SK-N-SH (cell line): ENCODE results near the gene MT1E. TPM values are rescaled to one million over a fixed set of nuclear protein-coding genes. Genes with fewer than 3 reads are reported as not detected.

Experiments
- CTCF ChIA-PET: fragments of 300-600, 350-600 bp; formaldehyde crosslinking; extraction: SDS; loops from one replicate; lab custom pipeline; 2021; lab: Yijun Ruan, JAX
- POLR2A ChIA-PET: fragments of 350-600 bp; sonication (Branson Sonifier 250); formaldehyde crosslinking; extraction: SDS; loops from one replicate; lab custom pipeline; 2020; ENCODE audit warnings: antibody characterized with exemption, inconsistent platforms; lab: Yijun Ruan, JAX
- DNase-seq: peaks from one replicate; pipeline ENCODE4 v3.0.0; 2012
- H2AFZ ChIP-seq: fragments of 200-600 bp; sonication (generic); 2 replicates; pipeline ENCODE4 v1.8.1; 2016; ENCODE audit warnings: antibody characterized with exemption, mild to moderate bottlenecking, low read depth
- H3F3A ChIP-seq: fragments of 200-600 bp; sonication (generic); replicated peaks from 2 replicates; pipeline ENCODE3; 2016; ENCODE audit warnings: antibody characterized with exemption, mild to moderate bottlenecking; ENCODE audit not compliant: insufficient read depth
- H3K27ac ChIP-seq, 2 experiments: fragments of 200-500 bp in 1 of 2; fragments of 200-600 bp in 1 of 2; sonication (Bioruptor generic) in 1 of 2; sonication (generic), shearing (Covaris generic) in 1 of 2; 2 replicates each; pipeline versions ENCODE4 v1.5.1 to v1.6.1; 2014 to 2016; ENCODE audit warnings: low read depth in 2 of 2, inconsistent platforms in 1 of 2, low read length in 1 of 2, mild to moderate bottlenecking in 1 of 2, mixed read lengths in 1 of 2
- H3K27me3 ChIP-seq: fragments of 200-600 bp; sonication (generic), shearing (Covaris generic); 2 replicates; pipeline ENCODE4 v1.6.1; 2016; ENCODE audit warnings: mixed run types; ENCODE audit not compliant: insufficient read depth
- H3K36me3 ChIP-seq, 2 experiments: fragments of 200-500 bp in 1 of 2; fragments of 200-600 bp in 1 of 2; sonication (Bioruptor generic) in 1 of 2; sonication (generic) in 1 of 2; replicated peaks in 1 of 2; 2 replicates each; pipeline versions ENCODE3 to v1.5.1; 2014 to 2016; ENCODE audit warnings: low read length in 1 of 2, mild to moderate bottlenecking in 1 of 2; ENCODE audit not compliant: insufficient read depth in 2 of 2, control insufficient read depth in 1 of 2
- H3K4me1 ChIP-seq, 2 experiments: fragments of 200-500 bp in 1 of 2; fragments of 200-600 bp in 1 of 2; sonication (Bioruptor generic) in 1 of 2; sonication (generic), shearing (Covaris generic) in 1 of 2; 2 replicates each; pipeline versions ENCODE4 v1.5.1 to v1.6.1; 2014 to 2016; ENCODE audit warnings: low read depth in 1 of 2, low read length in 1 of 2, mixed run types in 1 of 2; ENCODE audit not compliant: insufficient read depth in 2 of 2, control insufficient read depth in 1 of 2
- H3K4me2 ChIP-seq: fragments of 200-600 bp; sonication (generic), shearing (Covaris generic); 2 replicates; pipeline ENCODE4 v1.6.1; 2017; ENCODE audit warnings: mixed run types
- H3K4me3 ChIP-seq, 2 experiments: fragments of 200-500 bp in 1 of 2; fragments of 200-600 bp in 1 of 2; sonication (Bioruptor generic) in 1 of 2; sonication (generic), shearing (Covaris generic) in 1 of 2; 2 replicates each; pipeline versions ENCODE4 v1.5.1 to v1.8.1; 2014 to 2016; ENCODE audit warnings: low read depth in 2 of 2, inconsistent platforms in 1 of 2, low read length in 1 of 2, mild to moderate bottlenecking in 1 of 2, mixed read lengths in 1 of 2, moderate library complexity in 1 of 2
- H3K79me2 ChIP-seq: fragments of 200-600 bp; sonication (generic); 2 replicates; pipeline ENCODE4 v1.8.1; 2017; ENCODE audit warnings: mild to moderate bottlenecking; ENCODE audit not compliant: insufficient read depth
- H3K9ac ChIP-seq: fragments of 200-600 bp; sonication (generic); 2 replicates; pipeline ENCODE4 v1.6.1; 2017; ENCODE audit warnings: mixed run types
- H3K9me2 ChIP-seq: fragments of 200-600 bp; sonication (generic); 2 replicates; pipeline ENCODE4 v1.6.1; 2017; ENCODE audit warnings: mixed run types
- H3K9me3 ChIP-seq: fragments of 200-600 bp; sonication (generic); 2 replicates; pipeline ENCODE4 v1.6.1; 2017; ENCODE audit warnings: mixed run types, mild to moderate bottlenecking, moderate library complexity
- H4K20me1 ChIP-seq: fragments of 200-600 bp; sonication (generic); 2 replicates; pipeline ENCODE4 v1.6.1; 2017; ENCODE audit warnings: mild to moderate bottlenecking, mixed run types; ENCODE audit not compliant: insufficient read depth
- CHD2 ChIP-seq: fragments of 150-350 bp; IDR thresholded peaks from 2 replicates; pipeline ENCODE4 v1.6.1; 2018; ENCODE audit warnings: low read length; ENCODE audit not compliant: partially characterized antibody
- ELF1 ChIP-seq: IDR thresholded peaks from 2 replicates; pipeline ENCODE4 v1.4.0; 2012
- FOXM1 ChIP-seq: IDR thresholded peaks from 2 replicates; pipeline ENCODE4 v1.4.0; 2012; ENCODE audit warnings: low read depth, mild to moderate bottlenecking
- GABPA ChIP-seq: IDR thresholded peaks from 2 replicates; pipeline ENCODE4 v1.4.0; 2012; ENCODE audit warnings: low read depth, mild to moderate bottlenecking
- MEF2A ChIP-seq: IDR thresholded peaks from 2 replicates; pipeline ENCODE4 v1.4.0; 2012; ENCODE audit warnings: low read depth, borderline replicate concordance
- NFIC ChIP-seq: IDR thresholded peaks from 2 replicates; pipeline ENCODE4 v1.4.0; 2012; ENCODE audit warnings: borderline replicate concordance
- NRF1 ChIP-seq: IDR thresholded peaks from 2 replicates; pipeline ENCODE4 v1.6.1; 2012; ENCODE audit warnings: low read depth, mild to moderate bottlenecking, low read length
- POLR2AphosphoS5 ChIP-seq: IDR thresholded peaks from 2 replicates; pipeline ENCODE4 v1.6.1; 2012; ENCODE audit warnings: low read depth, low read length
- RAD21 ChIP-seq: IDR thresholded peaks from 2 replicates; pipeline ENCODE4 v1.6.1; 2012; ENCODE audit warnings: mild to moderate bottlenecking, low read length
- RCOR1 ChIP-seq: fragments of 150-350 bp; IDR thresholded peaks from 2 replicates; pipeline ENCODE4 v1.6.1; 2017; ENCODE audit warnings: antibody characterized with exemption, low read length
- RFX5 ChIP-seq: IDR thresholded peaks from 2 replicates; pipeline ENCODE4 v1.6.1; 2012; ENCODE audit warnings: mild to moderate bottlenecking, improper control_type of control experiment, low read length
- RXRA ChIP-seq: IDR thresholded peaks from 2 replicates; pipeline ENCODE4 v1.4.0; 2012; ENCODE audit warnings: low read depth, mild to moderate bottlenecking, borderline replicate concordance
- SIN3A ChIP-seq: IDR thresholded peaks from 2 replicates; pipeline ENCODE4 v1.6.1; 2012; ENCODE audit warnings: low read depth, mild to moderate bottlenecking, low read length, moderate library complexity, borderline replicate concordance
- TAF1 ChIP-seq: IDR thresholded peaks from 2 replicates; pipeline ENCODE4 v1.6.1; 2012; ENCODE audit warnings: low read depth, mild to moderate bottlenecking, low read length, moderate library complexity, borderline replicate concordance
- YY1 ChIP-seq: IDR thresholded peaks from 2 replicates; pipeline ENCODE4 v1.4.0; 2012; ENCODE audit warnings: low read depth, mild to moderate bottlenecking
- WGBS: methylation state at CpG from one replicate; pipeline ENCODE4 v1.1.6; 2017; ENCODE audit warnings: low lambda C conversion rate; 5-methylcytosine and 5-hydroxymethylcytosine counted together
- polyA plus RNA-seq, 3 experiments: library from polyadenylated mRNA; depleted of rRNA; stranded (reverse); fragments of >200 nt; gene quantifications; 2 replicates each; pipeline ENCODE4 v1.2.3, GENCODE V29; 2012
- TF ChIP-seq, protein P1 (sequence below): IDR thresholded peaks from 2 replicates; pipeline ENCODE4; 2012
- TF ChIP-seq, protein P2 (sequence below): fragments of 150-350 bp; IDR thresholded peaks from 2 replicates; pipeline ENCODE4 v1.6.1; 2017; ENCODE audit warnings: antibody characterized with exemption, low read length, low read depth, borderline replicate concordance

Gene MT1E
- polyA plus RNA-seq, 1 of the 3 experiments (the other 2 are of a cell fraction), result 205 TPM

DNA sequence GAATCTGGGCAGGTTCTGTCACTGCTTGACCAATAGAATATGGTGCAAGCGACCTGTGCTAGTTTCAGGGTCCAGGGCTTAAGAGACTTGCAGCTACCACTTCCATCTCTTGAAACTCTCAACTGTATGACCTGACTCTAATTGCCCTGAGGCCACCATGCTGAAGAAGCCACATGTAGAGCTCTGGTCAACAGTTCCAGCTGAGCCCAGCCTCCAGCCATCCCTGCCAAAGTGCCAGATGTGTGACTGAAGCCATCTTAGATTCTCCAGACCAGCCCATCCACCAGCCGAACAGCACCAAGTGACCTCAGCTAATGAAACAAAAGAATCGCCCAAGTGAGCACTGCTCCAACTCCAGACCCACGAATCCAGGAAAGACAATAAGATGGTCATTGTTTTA, 20.6 kb upstream of the MT1E start:
- TF ChIP-seq RCOR1 (no peak), CHD2 (no peak), MEF2A (no peak), ELF1 (no peak), NFIC (no peak), TAF1 (no peak), GABPA (no peak), SIN3A (no peak), RXRA (no peak), RAD21 (no peak), NRF1 (no peak), POLR2AphosphoS5 (no peak), YY1 (no peak), FOXM1 (no peak)
- TF ChIP-seq, protein P1, sequence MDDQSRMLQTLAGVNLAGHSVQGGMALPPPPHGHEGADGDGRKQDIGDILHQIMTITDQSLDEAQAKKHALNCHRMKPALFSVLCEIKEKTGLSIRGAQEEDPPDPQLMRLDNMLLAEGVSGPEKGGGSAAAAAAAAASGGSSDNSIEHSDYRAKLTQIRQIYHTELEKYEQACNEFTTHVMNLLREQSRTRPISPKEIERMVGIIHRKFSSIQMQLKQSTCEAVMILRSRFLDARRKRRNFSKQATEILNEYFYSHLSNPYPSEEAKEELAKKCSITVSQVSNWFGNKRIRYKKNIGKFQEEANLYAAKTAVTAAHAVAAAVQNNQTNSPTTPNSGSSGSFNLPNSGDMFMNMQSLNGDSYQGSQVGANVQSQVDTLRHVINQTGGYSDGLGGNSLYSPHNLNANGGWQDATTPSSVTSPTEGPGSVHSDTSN, result no peak
- TF ChIP-seq, protein P2, sequence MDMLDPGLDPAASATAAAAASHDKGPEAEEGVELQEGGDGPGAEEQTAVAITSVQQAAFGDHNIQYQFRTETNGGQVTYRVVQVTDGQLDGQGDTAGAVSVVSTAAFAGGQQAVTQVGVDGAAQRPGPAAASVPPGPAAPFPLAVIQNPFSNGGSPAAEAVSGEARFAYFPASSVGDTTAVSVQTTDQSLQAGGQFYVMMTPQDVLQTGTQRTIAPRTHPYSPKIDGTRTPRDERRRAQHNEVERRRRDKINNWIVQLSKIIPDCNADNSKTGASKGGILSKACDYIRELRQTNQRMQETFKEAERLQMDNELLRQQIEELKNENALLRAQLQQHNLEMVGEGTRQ, result no peak
- TF ChIP-seq, all 33 proteins: peak for 0
- Histone ChIP-seq H3K36me3 (no peaks in the 10 kb centered on the region), H3K27me3 (no peaks in the 10 kb centered on the region), H3K79me2 (peaks cover 13% of the 10 kb centered on the region), H3F3A (peaks cover 46% of the 10 kb centered on the region), H2AFZ (no peak overlapping the region), H3K9me2 (no peaks in the 10 kb centered on the region), H3K9ac (no peak overlapping the region), H3K4me2 (no peak overlapping the region), H4K20me1 (no peaks in the 10 kb centered on the region; the same call in 1 of the 2 replicates), H3K9me3 (no peaks in the 10 kb centered on the region), H3K4me3 (no peak overlapping the region), H3K27ac (0 out of 4 replicates have a peak overlapping the region, but pooled peaks of 1 of the 2 experiments have one; percentile 96), H3K4me1 (peaks cover 20 to 32% of the 10 kb centered on the region in 2 experiments; a peak in 3 of 4 replicates)
- ChIA-PET POLR2A (no interaction called here), CTCF (interaction anchor here (0.6 to 8.2 kb wide), 8 partner anchors 14 to 535 kb away, joined by 3 to 138 read pairs (median 4); no protein-coding TSS in a partner anchor)
- 97% methylated on average over 4 of the region's 4 CpGs for WGBS
- DNase-seq, result no peak

DNA sequence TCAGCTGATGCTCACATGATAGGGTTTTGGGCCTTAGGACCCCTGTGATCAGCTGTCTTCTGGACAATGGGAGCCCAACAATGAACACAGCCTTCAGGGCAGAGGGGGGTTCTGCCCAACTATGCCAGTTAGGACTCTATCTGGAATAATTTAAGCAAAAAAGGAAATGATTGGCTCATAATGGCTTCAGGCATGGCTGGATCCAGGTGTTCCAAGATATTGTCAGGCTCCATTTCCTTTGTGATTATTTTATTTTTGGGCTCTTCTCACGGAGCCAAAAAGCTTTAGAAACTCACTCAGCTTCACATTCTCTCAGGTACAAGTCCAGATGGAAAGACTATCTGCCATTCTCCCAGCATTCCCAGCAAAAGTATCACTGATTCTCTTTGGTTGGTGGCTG, 20.1 kb upstream of the MT1E start:
- POLR2A ChIA-PET, result no interaction called here
- H3K27ac ChIP-seq, result peak overlapping the region in 1 of 2 experiments; percentile 96; a peak in 3 of 4 replicates
- no peak overlapping the region for H3K4me3 ChIP-seq
- 88% methylated on average over 1 of the region's 1 CpG for WGBS
- H3K9ac ChIP-seq, result no peak overlapping the region
- H3K36me3 ChIP-seq, result no peaks in the 10 kb centered on the region
- H4K20me1 ChIP-seq, result no peaks in the 10 kb centered on the region; the same call in 1 of the 2 replicates
- H3K79me2 ChIP-seq, result peaks cover 18% of the 10 kb centered on the region
- no peaks in the 10 kb centered on the region for H3K9me3 ChIP-seq
- CTCF ChIA-PET, result interaction anchor here (1.1 to 8.2 kb wide), 7 partner anchors 13 to 185 kb away, joined by 3 to 138 read pairs (median 4); no protein-coding TSS in a partner anchor
- H3K9me2 ChIP-seq, result no peaks in the 10 kb centered on the region
- H3K27me3 ChIP-seq, result no peaks in the 10 kb centered on the region
- DNase-seq, result no peak
- H3K4me1 ChIP-seq, result peaks cover 25 to 36% of the 10 kb centered on the region in 2 experiments; a peak in 3 of 4 replicates
- H2AFZ ChIP-seq, result no peak overlapping the region
- H3K4me2 ChIP-seq, result 0 out of 2 replicates have a peak overlapping the region, but pooled peaks have one; percentile 88
- no peak for TF ChIP-seq RFX5
- H3F3A ChIP-seq, result peaks cover 51% of the 10 kb centered on the region
